ENCODE results near the gene IKZF3. TPM values are rescaled to one million over a fixed set of nuclear protein-coding genes. Genes with fewer than 3 reads are reported as not detected.

Gene IKZF3
- total and polyA plus RNA-seq, 4 experiments from 2014 or later, result 3.2 to 118 (median 102) TPM

DNA sequence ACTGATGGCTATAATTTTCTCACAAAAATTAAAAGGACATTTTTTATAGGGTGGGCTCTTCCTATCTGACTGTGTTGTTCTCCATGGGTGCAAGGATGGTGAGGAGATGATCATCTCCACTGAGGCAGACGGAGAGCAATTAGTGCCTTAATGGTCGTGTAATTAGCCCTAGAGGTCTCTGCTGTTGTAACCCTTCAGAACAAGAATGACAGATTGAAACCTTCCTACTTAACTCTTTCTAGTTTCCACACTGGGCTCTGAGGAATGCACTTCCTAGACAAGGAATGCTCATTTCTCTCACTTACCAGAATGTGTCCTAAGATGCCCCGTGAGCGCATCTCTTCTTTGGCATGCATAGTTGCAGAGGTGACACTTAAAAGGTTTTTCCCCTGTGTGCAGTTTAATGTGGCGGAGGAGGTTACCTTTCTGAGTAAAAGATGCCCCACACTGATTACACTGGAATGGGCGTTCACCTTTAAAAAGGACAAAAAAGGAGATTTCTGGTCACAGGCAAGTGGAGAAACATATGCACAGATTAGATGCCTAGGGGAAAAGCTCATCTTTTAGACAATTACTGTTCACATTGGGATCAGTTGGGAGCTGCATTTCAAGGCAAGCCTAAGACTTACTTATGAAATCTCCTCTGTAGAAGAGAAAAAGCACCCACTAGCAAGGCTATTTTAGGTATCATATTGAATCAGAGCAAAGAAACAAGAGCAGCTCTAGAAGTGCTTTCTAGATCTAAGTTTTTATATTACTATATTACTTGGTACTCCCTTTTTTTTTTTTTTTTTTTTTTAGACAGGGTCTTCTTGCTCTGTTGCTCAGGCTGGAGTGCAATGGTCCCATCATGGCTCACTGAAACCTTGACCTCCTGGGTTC is 72.8 kb downstream of the IKZF3 start:
- Histone ChIP-seq H3K4me3 (ENCODE audit: low read length in 2 of 2) (peak overlapping the region in 1 of 2 donors; percentile 21), H3K27ac (ENCODE audit: low read depth, low read length) (peak overlapping the region; percentile 54), H3K36me3 (ENCODE audit: insufficient read depth, low read length) (peaks cover 12% of the 10 kb centered on the region), H3K9me3 (ENCODE audit: control insufficient read depth in 1 of 2, low read length in 2 of 2) (no peaks in the 10 kb centered on the region), H3K4me1 (ENCODE audit: insufficient read depth, low read length) (peaks cover 79% of the 10 kb centered on the region), H3K27me3 (ENCODE audit: insufficient read depth, low read length) (no peaks in the 10 kb centered on the region)
- Mint-ChIP-seq H3K4me1 (peaks cover 50 to 75% (median 64%) of the 10 kb centered on the region in 4 donors), H3K27ac (peak overlapping the region; percentile 80 to 94 (median 88)), H3K4me3 (peak overlapping the region; percentile 74 to 83 (median 79)), H3K9me3 (no peaks in the 10 kb centered on the region), H3K27me3 (no peaks in the 10 kb centered on the region), H3K36me3 (peaks cover 35 to 38% of the 10 kb centered on the region in 2 donors)
- intact Hi-C loops (cut with micrococcal nuclease), result loop anchor here (1.0 to 5.0 kb wide), 4 partner anchors 9 to 71 kb away; partner anchors contain the start of gene IKZF3
- CTCF ChIA-PET (ENCODE audit: partially characterized antibody), result interaction anchor here (0.7 to 4.4 kb wide), 8 partner anchors 9 to 170 kb away, joined by 3 to 35 read pairs (median 3); no protein-coding TSS in a partner anchor
- peak; percentile 56 to 72 (median 58) for DNase-seq
- POLR2A ChIA-PET (ENCODE audit: partially characterized antibody), result interaction anchor here (0.6 to 6.9 kb wide), 13 partner anchors 10 to 103 kb away, joined by 3 to 174 read pairs (median 28); partner anchors contain the start of genes IKZF3 and PGAP3

DNA sequence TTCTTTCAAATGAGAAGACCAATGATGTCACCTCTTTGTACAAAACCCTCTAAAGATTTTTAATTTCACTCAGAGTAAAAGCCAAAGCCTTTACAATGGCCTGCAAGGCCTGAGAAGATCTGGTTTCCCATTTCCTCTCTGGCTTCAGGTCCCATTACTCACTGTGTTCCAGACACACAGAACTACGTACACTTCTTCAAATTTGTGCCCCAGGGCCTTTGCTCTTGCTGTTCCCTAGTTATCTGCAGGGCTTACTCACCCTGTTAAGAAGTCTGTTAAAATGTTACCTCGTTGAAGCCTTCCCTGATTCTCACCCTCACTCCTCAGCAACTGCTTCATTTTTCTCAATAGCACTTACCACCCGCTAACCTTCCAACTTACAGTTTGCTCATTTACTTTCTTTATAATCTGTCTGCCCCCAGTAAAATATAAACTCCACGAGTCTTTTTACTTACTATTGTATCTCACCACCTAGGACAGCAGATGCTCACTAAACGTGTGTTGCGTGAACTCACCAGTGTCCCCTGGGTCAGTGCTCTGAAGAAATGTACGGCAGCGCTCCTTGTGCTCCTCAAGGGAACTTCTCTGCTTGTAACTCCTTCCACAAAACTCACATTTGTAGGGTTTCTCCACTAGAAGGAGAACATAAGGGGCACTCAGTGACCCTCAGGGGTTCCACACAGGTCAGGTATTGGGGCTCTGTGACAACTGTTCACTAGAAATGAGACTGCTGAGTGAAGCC is 76.2 kb downstream of the IKZF3 start:
- no peak for DNase-seq
- no peaks in the 10 kb centered on the region for H3K9me3 ChIP-seq (ENCODE audit: control insufficient read depth in 1 of 2, low read length in 2 of 2)
- Mint-ChIP-seq H3K4me3 (peak overlapping the region in 1 of 8 donors; percentile 34), H3K27me3 (no peaks in the 10 kb centered on the region), H3K27ac (peak overlapping the region in 5 of 7 donors; percentile 18 to 91 (median 46)), H3K9me3 (no peaks in the 10 kb centered on the region), H3K36me3 (peaks cover 54 to 55% of the 10 kb centered on the region in 2 donors), H3K4me1 (peaks cover 41 to 76% (median 58%) of the 10 kb centered on the region in 4 donors)
- intact Hi-C loops (cut with micrococcal nuclease), result no loop called here
- peaks cover 12% of the 10 kb centered on the region for H3K36me3 ChIP-seq (ENCODE audit: insufficient read depth, low read length)
- no peak overlapping the region for H3K4me3 ChIP-seq (ENCODE audit: low read length in 2 of 2)
- POLR2A ChIA-PET (ENCODE audit: partially characterized antibody), result interaction anchor here (1.4 kb wide), 1 partner anchor 77 kb away, joined by 3 read pairs; no protein-coding TSS in a partner anchor
- CTCF ChIA-PET (ENCODE audit: partially characterized antibody), result interaction anchor here (0.6 kb wide), 1 partner anchor 54 kb away, joined by 3 read pairs; no protein-coding TSS in a partner anchor
- H3K27me3 ChIP-seq (ENCODE audit: insufficient read depth, low read length), result no peaks in the 10 kb centered on the region
- H3K27ac ChIP-seq (ENCODE audit: low read depth, low read length), result no peak overlapping the region
- H3K4me1 ChIP-seq (ENCODE audit: insufficient read depth, low read length), result peaks cover 75% of the 10 kb centered on the region

DNA sequence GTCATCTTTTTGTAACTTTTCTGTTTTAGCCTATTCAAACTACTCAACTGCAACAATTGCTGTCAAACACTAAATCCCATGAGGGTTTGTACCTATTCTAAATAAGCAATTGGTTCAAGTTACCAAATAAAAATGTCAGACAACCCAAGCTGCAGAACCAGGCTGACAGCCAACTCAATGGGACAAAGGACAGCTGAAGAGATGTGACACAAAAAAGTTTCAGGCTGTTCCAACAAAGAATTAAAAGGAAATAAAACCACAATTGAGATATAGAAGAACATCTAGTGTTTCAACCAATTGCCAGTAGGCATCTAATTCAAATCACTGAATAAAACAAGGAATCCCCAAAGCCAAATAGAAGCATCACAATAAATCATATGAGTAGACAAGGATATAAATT is 77.1 kb downstream of the IKZF3 start:
- Mint-ChIP-seq H3K27me3 (no peaks in the 10 kb centered on the region), H3K9me3 (no peaks in the 10 kb centered on the region), H3K4me1 (peaks cover 39 to 76% (median 57%) of the 10 kb centered on the region in 4 donors), H3K27ac (peak overlapping the region in 1 of 7 donors; percentile 91), H3K4me3 (peak overlapping the region in 1 of 8 donors; percentile 5), H3K36me3 (peaks cover 53 to 57% of the 10 kb centered on the region in 2 donors)
- CTCF ChIA-PET (ENCODE audit: partially characterized antibody), result interaction anchor here (1.0 kb wide), 1 partner anchor 32 kb away, joined by 3 read pairs; no protein-coding TSS in a partner anchor
- H3K36me3 ChIP-seq (ENCODE audit: insufficient read depth, low read length), result peaks cover 12% of the 10 kb centered on the region
- no peak overlapping the region for H3K27ac ChIP-seq (ENCODE audit: low read depth, low read length)
- no peaks in the 10 kb centered on the region for H3K27me3 ChIP-seq (ENCODE audit: insufficient read depth, low read length)
- H3K4me1 ChIP-seq (ENCODE audit: insufficient read depth, low read length), result peaks cover 75% of the 10 kb centered on the region
- intact Hi-C loops (cut with micrococcal nuclease), result no loop called here
- H3K9me3 ChIP-seq (ENCODE audit: control insufficient read depth in 1 of 2, low read length in 2 of 2), result no peaks in the 10 kb centered on the region
- POLR2A ChIA-PET (ENCODE audit: partially characterized antibody), result interaction anchor here (0.8 to 3.9 kb wide), 3 partner anchors 11 to 30 kb away, joined by 3 to 20 read pairs (median 3); no protein-coding TSS in a partner anchor
- no peak for DNase-seq
- no peak overlapping the region for H3K4me3 ChIP-seq (ENCODE audit: low read length in 2 of 2)

DNA sequence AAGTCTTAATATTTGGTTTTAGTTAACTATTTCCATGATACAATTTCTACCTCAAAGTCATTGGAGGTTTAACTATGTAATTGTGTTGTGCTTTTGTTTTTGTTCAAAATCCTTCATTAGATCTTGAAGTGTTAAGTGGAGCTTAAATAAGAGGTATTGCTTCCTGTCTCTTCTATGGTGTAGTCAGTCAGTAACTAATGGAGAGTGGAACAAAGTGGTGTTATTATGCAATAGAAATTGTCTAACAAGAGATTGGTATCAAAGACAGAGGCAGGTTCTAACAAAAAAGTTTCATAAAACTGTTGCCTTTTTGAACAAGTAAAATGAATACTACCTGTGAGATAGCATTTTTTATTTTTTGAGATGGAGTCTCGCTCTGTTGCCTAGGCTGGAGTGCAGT is 81.1 kb downstream of the IKZF3 start:
- Histone ChIP-seq H3K4me1 (ENCODE audit: insufficient read depth, low read length) (peaks cover 92% of the 10 kb centered on the region), H3K36me3 (ENCODE audit: insufficient read depth, low read length) (peaks cover 7% of the 10 kb centered on the region), H3K27ac (ENCODE audit: low read depth, low read length) (no peak overlapping the region), H3K4me3 (ENCODE audit: low read length in 2 of 2) (no peak overlapping the region), H3K9me3 (ENCODE audit: control insufficient read depth in 1 of 2, low read length in 2 of 2) (no peaks in the 10 kb centered on the region), H3K27me3 (ENCODE audit: insufficient read depth, low read length) (no peaks in the 10 kb centered on the region)
- peak overlapping the region in 7 of 8 donors; percentile 2 to 74 (median 33) for H3K4me3 Mint-ChIP-seq
- ChIA-PET POLR2A (ENCODE audit: partially characterized antibody) (interaction anchor here (0.9 to 12.5 kb wide), 9 partner anchors 9 to 80 kb away, joined by 4 to 174 read pairs (median 34); partner anchors contain the start of gene IKZF3), CTCF (ENCODE audit: partially characterized antibody) (interaction anchor here (1.5 to 5.4 kb wide), 3 partner anchors 9 to 81 kb away, joined by 4 to 43 read pairs (median 7); partner anchors contain the start of gene IKZF3)
- H3K9me3 Mint-ChIP-seq, result no peaks in the 10 kb centered on the region
- peaks cover 50 to 84% (median 65%) of the 10 kb centered on the region in 4 donors for H3K4me1 Mint-ChIP-seq
- H3K36me3 Mint-ChIP-seq, result peaks cover 34 to 41% of the 10 kb centered on the region in 2 donors
- no peaks in the 10 kb centered on the region for H3K27me3 Mint-ChIP-seq
- H3K27ac Mint-ChIP-seq, result peak overlapping the region; percentile 19 to 94 (median 77)
- DNase-seq, result no peak
- intact Hi-C loops (cut with micrococcal nuclease), result no loop called here

DNA sequence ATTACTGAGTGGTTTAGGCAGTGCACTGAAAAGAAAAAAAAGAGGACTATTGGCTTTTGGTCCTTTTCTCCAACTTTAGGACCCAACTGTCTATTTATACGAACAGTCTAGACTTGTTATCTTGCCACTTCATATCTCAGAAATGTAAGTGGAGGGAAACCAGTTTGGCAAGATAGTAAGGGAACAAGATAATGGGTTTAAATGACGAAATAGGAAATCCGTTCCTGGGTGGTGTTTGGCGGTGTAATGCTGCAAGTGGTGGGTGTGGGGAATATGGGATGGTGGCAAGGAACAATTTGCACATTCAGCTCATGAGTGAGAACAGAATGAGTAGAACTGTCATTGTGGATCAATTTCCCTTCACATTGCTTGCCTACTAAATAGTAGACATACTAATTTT is 81.6 kb downstream of the IKZF3 start:
- Mint-ChIP-seq H3K36me3 (peaks cover 33 to 41% of the 10 kb centered on the region in 2 donors), H3K27me3 (no peaks in the 10 kb centered on the region), H3K4me3 (peak overlapping the region; percentile 22 to 74 (median 64)), H3K27ac (peak overlapping the region; percentile 87 to 95 (median 90)), H3K4me1 (peaks cover 47 to 84% (median 65%) of the 10 kb centered on the region in 4 donors), H3K9me3 (no peaks in the 10 kb centered on the region)
- ChIA-PET CTCF (ENCODE audit: partially characterized antibody) (interaction anchor here (1.5 to 5.4 kb wide), 5 partner anchors 9 to 82 kb away, joined by 4 to 43 read pairs (median 16); partner anchors contain the start of gene IKZF3), POLR2A (ENCODE audit: partially characterized antibody) (interaction anchor here (0.6 to 12.5 kb wide), 11 partner anchors 10 to 80 kb away, joined by 3 to 174 read pairs (median 30); partner anchors contain the start of genes IKZF3 and MIEN1)
- no peak for DNase-seq
- Histone ChIP-seq H3K36me3 (ENCODE audit: insufficient read depth, low read length) (peaks cover 2% of the 10 kb centered on the region), H3K4me1 (ENCODE audit: insufficient read depth, low read length) (peaks cover 87% of the 10 kb centered on the region), H3K27ac (ENCODE audit: low read depth, low read length) (peak overlapping the region; percentile 12), H3K4me3 (ENCODE audit: low read length in 2 of 2) (no peak overlapping the region), H3K9me3 (ENCODE audit: control insufficient read depth in 1 of 2, low read length in 2 of 2) (no peaks in the 10 kb centered on the region), H3K27me3 (ENCODE audit: insufficient read depth, low read length) (no peaks in the 10 kb centered on the region)
- intact Hi-C loops (cut with micrococcal nuclease), result no loop called here

DNA sequence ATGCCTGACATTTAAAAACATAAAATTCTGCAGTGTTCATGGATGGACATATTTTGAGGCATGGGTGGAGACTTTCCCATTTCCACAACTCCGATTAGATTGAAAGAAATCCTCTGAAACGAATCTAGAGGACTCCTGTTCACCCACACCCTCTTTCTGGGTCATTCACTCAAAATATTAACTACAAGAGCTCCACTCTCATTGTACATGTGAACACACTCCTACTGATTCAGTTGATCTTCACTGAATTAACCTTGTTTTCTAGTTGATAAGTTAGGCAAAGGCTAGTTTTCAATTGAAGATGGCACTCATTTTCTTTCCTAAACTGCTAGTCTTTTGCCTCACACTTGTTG is 82.3 kb downstream of the IKZF3 start:
- Histone ChIP-seq H3K4me1 (ENCODE audit: insufficient read depth, low read length) (peaks cover 81% of the 10 kb centered on the region), H3K9me3 (ENCODE audit: control insufficient read depth in 1 of 2, low read length in 2 of 2) (no peaks in the 10 kb centered on the region), H3K27me3 (ENCODE audit: insufficient read depth, low read length) (no peaks in the 10 kb centered on the region), H3K36me3 (ENCODE audit: insufficient read depth, low read length) (no peaks in the 10 kb centered on the region), H3K4me3 (ENCODE audit: low read length in 2 of 2) (no peak overlapping the region), H3K27ac (ENCODE audit: low read depth, low read length) (peak overlapping the region; percentile 12)
- ChIA-PET POLR2A (ENCODE audit: partially characterized antibody) (interaction anchor here (0.6 to 12.5 kb wide), 11 partner anchors 10 to 81 kb away, joined by 3 to 174 read pairs (median 30); partner anchors contain the start of gene IKZF3), CTCF (ENCODE audit: partially characterized antibody) (interaction anchor here (1.0 to 5.4 kb wide), 9 partner anchors 8 to 163 kb away, joined by 3 to 43 read pairs (median 11); partner anchors contain the start of gene IKZF3)
- peak overlapping the region; percentile 87 to 95 (median 90) for H3K27ac Mint-ChIP-seq
- H3K4me1 Mint-ChIP-seq, result peaks cover 41 to 82% (median 61%) of the 10 kb centered on the region in 4 donors
- no peaks in the 10 kb centered on the region for H3K27me3 Mint-ChIP-seq
- H3K9me3 Mint-ChIP-seq, result no peaks in the 10 kb centered on the region
- peaks cover 31 to 40% of the 10 kb centered on the region in 2 donors for H3K36me3 Mint-ChIP-seq
- peak overlapping the region in 6 of 8 donors; percentile 32 to 72 (median 63) for H3K4me3 Mint-ChIP-seq
- DNase-seq, result no peak
- intact Hi-C loops (cut with micrococcal nuclease), result loop anchor here (1.0 kb wide), 1 partner anchor 9 kb away; no protein-coding TSS in a partner anchor

All from CD4-positive, alpha-beta memory T cell (primary cell).